Lung (tissue), 12 donors: ENCODE measurements around the gene PPTC7. TPM values are rescaled to one million over a fixed set of nuclear protein-coding genes. Genes with fewer than 3 reads are reported as not detected.

ENCODE experiments used
- ATAC-seq: fragments of 200-7000 bp; cut with Tn5 transposase; one replicate; pipeline ENCODE4 v1.9.1; 2020; ENCODE audit warnings: moderate number of reproducible peaks; ENCODE audit not compliant: insufficient read depth, low FRiP score
- DNase-seq, 3 donors: peaks; one replicate each; pipeline ENCODE4 v3.0.0-alpha.2; 2013 to 2017
- H3K27ac ChIP-seq, 2 donors: one replicate each; pipeline ENCODE4 v1.5.1; 2013; ENCODE audit warnings: mild to moderate bottlenecking in 2 of 2, moderate library complexity in 2 of 2, control low read depth in 1 of 2, inconsistent platforms in 1 of 2, low read depth in 1 of 2, low read length in 1 of 2
- H3K27me3 ChIP-seq, 3 donors: one replicate each; pipeline ENCODE4 v1.5.1; 2013; ENCODE audit warnings: low read length in 2 of 3; ENCODE audit not compliant: control insufficient read depth in 3 of 3, insufficient read depth in 3 of 3
- H3K36me3 ChIP-seq, 4 donors: one replicate each; pipeline ENCODE4 v1.5.1; 2013; ENCODE audit warnings: low read length in 4 of 4, mild to moderate bottlenecking in 1 of 4, moderate library complexity in 1 of 4; ENCODE audit not compliant: control insufficient read depth in 4 of 4, insufficient read depth in 4 of 4
- H3K4me1 ChIP-seq, 5 donors: one replicate each; pipeline ENCODE4 v1.5.1; 2013; ENCODE audit warnings: low read length in 5 of 5, mild to moderate bottlenecking in 2 of 5, moderate library complexity in 1 of 5; ENCODE audit not compliant: control insufficient read depth in 5 of 5, insufficient read depth in 5 of 5
- H3K4me3 ChIP-seq: one replicate; pipeline ENCODE4 v1.5.1; 2013; ENCODE audit warnings: mild to moderate bottlenecking, control low read depth, moderate library complexity
- H3K9ac ChIP-seq, 2 donors: one replicate each; pipeline ENCODE4 v1.5.1; 2013; ENCODE audit warnings: low read length in 2 of 2, control low read depth in 1 of 2; ENCODE audit not compliant: insufficient read depth in 1 of 2
- H3K9me3 ChIP-seq, 4 donors: one replicate each; pipeline ENCODE4 v1.5.1; 2013; ENCODE audit warnings: low read length in 3 of 4, mild to moderate bottlenecking in 1 of 4, moderate library complexity in 1 of 4; ENCODE audit not compliant: control insufficient read depth in 4 of 4, insufficient read depth in 3 of 4
- WGBS, 2 donors: extraction: QIAGEN DNeasy Blood & Tissue Kit; methylation state at CpG; one replicate each; pipeline ENCODE4 v1.1.7; 2013; 5-methylcytosine and 5-hydroxymethylcytosine counted together
- polyA plus RNA-seq, 2 donors: library from polyadenylated mRNA; stranded (reverse); fragments of 200-250 nt; gene quantifications; one replicate each; pipeline ENCODE4 v1.2.1, GENCODE V29; 2013
- total RNA-seq, 2 donors: library from RNA; depleted of rRNA in 1 of 2; stranded (reverse); fragments of >200 nt in 1 of 2; gene quantifications; one replicate each; pipeline ENCODE4 v1.2.1, GENCODE V29; 2014 to 2021
- TF ChIP-seq, protein P1 (sequence below): IDR thresholded peaks from 2 replicates; pipeline ENCODE4 v1.5.1; 2012; ENCODE audit warnings: mild to moderate bottlenecking; ENCODE audit errors: control extremely low read depth, extremely low read depth
- donor health status: control.
- donor health status: control.
- donor health status: Bipolar disorder and iron deficiency.
- donor health status: healthy.
- donor health status: DM: yes; HTN: yes; CAD: no.

Gene PPTC7
- total and polyA plus RNA-seq, 4 donors, result 7.1 to 23.4 (median 19.3) TPM

- Histone ChIP-seq H3K9ac (no peak overlapping the region), H3K36me3 (peaks cover 0 to 6% (median 2%) of the 10 kb centered on the region in 4 donors), H3K4me1 (peaks cover 0 to 4% (median 0%) of the 10 kb centered on the region in 5 donors), H3K4me3 (no peak overlapping the region), H3K9me3 (no peaks in the 10 kb centered on the region), H3K27ac (peak overlapping the region in 1 of 2 donors; percentile 55), H3K27me3 (no peaks in the 10 kb centered on the region)
- TF ChIP-seq, protein P1, sequence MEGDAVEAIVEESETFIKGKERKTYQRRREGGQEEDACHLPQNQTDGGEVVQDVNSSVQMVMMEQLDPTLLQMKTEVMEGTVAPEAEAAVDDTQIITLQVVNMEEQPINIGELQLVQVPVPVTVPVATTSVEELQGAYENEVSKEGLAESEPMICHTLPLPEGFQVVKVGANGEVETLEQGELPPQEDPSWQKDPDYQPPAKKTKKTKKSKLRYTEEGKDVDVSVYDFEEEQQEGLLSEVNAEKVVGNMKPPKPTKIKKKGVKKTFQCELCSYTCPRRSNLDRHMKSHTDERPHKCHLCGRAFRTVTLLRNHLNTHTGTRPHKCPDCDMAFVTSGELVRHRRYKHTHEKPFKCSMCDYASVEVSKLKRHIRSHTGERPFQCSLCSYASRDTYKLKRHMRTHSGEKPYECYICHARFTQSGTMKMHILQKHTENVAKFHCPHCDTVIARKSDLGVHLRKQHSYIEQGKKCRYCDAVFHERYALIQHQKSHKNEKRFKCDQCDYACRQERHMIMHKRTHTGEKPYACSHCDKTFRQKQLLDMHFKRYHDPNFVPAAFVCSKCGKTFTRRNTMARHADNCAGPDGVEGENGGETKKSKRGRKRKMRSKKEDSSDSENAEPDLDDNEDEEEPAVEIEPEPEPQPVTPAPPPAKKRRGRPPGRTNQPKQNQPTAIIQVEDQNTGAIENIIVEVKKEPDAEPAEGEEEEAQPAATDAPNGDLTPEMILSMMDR, result no peak
- no peak for DNase-seq
- no peak for ATAC-seq
- 92 to 94% methylated on average over 2 of the region's 2 CpGs for WGBS, 2 donors
Measured at GRCh38 chr12:110549716-110550115, 33.4 kb downstream of the PPTC7 start.

GRCh38 chr12:110548678-110549077 lies 34.4 kb downstream of the PPTC7 start:
- Histone ChIP-seq H3K4me1 (peaks cover 0 to 4% (median 3%) of the 10 kb centered on the region in 5 donors), H3K4me3 (no peak overlapping the region), H3K27ac (no peak overlapping the region), H3K9me3 (no peaks in the 10 kb centered on the region), H3K9ac (no peak overlapping the region), H3K36me3 (peaks cover 0 to 6% (median 2%) of the 10 kb centered on the region in 4 donors), H3K27me3 (no peaks in the 10 kb centered on the region)
- TF ChIP-seq, protein P1, result no peak
- no peak for ATAC-seq
- 92 to 93% methylated on average over 7 of the region's 7 CpGs for WGBS, 2 donors
- no peak for DNase-seq

DNA sequence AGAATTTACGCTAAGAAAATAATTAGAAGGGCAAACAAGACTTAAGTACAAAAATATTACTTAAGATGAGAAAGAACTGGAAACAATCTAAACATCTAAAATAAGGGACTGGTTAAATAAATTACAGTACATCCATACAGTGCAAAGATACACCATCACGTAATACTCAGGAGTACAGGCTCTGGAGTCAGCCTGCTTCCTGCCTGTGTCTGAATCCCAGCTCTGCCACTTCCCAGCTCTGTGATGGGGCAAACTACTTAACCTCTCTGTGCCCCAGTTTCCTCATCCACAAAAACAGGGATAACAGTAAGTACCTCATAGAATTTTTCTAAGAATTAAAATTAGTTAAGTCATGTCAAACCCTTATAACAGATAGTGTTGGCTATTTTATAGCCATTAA lies 36.0 kb downstream of the PPTC7 start:
- DNase-seq (no peak), ATAC-seq (no peak)
- Histone ChIP-seq H3K36me3 (peaks cover 0 to 6% (median 2%) of the 10 kb centered on the region in 4 donors), H3K4me3 (no peak overlapping the region), H3K9ac (no peak overlapping the region), H3K9me3 (no peaks in the 10 kb centered on the region), H3K4me1 (peaks cover 0 to 12% (median 5%) of the 10 kb centered on the region in 5 donors), H3K27ac (no peak overlapping the region), H3K27me3 (no peaks in the 10 kb centered on the region)
- 88 to 90% methylated on average over 2 of the region's 2 CpGs for WGBS, 2 donors
- TF ChIP-seq, protein P1, result no peak

DNA sequence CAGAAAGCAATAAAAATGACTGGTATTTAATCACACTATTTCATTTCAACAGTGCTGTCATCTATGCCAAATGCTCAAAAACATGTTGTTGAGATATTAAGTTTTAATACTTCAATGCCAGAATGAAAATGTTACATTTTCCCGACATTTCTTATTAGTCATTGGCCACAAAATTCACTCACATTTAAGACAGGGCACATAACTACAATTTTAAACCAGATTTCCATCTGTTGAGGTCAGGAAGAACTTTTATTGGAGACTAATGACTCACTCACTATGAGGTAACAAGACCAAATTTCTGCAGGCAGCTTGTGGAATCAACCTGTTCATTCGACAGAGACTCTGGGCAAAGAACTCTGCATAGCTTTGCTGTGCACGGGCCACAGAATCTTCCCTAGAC lies 36.8 kb downstream of the PPTC7 start:
- peak overlapping the region in 1 of 2 donors; percentile 14 for H3K27ac ChIP-seq
- ATAC-seq, result no peak
- 82 to 89% methylated on average over 3 of the region's 3 CpGs for WGBS, 2 donors

More for the DNA sequence above, 36.8 kb downstream of the PPTC7 start:
- TF ChIP-seq, protein P1, result no peak
- H3K9me3 ChIP-seq, result no peaks in the 10 kb centered on the region
- peaks cover 0 to 12% (median 7%) of the 10 kb centered on the region in 5 donors for H3K4me1 ChIP-seq
- no peak for DNase-seq
- no peak overlapping the region for H3K9ac ChIP-seq
- no peak overlapping the region for H3K4me3 ChIP-seq
- peaks cover 0 to 6% (median 2%) of the 10 kb centered on the region in 4 donors for H3K36me3 ChIP-seq
- no peaks in the 10 kb centered on the region for H3K27me3 ChIP-seq
